ENCODE measurements around the gene KRTAP4-1.
"Not testable (repeated sequence)": the region's sequence is repeated elsewhere in the genome, so short reads cannot be mapped to it uniquely, and the experiment has no call there.

The KRTAP4-1 gene

DNA sequence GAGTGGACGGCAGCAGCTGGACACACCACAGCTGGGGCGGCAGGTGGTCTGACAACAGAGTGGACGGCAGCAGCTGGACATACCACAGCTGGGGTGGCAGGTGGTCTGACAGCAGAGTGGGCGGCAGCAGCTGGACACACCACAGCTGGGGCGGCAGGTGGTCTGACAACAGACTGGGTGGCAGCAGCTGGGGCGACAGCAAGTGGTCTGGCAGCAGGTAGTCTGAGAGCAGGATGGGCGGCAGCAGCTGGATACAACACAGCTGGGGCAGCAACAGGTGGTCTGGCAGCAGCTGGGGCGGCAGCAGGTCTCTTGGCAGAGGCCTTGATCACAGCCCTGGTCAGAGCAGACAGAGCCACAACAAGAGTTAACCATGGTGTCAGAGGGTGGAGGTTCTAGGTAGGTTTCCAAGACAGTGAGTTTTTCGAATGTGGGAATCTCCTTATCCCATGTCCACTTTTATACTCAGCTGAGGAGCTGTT, at the start of gene KRTAP4-1:
Gene KRTAP4-1, minus strand, starts transcription at position 432 of the 482 bp plus-strand sequence. Its CDS starts 57 bp downstream, at position 375.
- DNase-seq: no peak

DNA sequence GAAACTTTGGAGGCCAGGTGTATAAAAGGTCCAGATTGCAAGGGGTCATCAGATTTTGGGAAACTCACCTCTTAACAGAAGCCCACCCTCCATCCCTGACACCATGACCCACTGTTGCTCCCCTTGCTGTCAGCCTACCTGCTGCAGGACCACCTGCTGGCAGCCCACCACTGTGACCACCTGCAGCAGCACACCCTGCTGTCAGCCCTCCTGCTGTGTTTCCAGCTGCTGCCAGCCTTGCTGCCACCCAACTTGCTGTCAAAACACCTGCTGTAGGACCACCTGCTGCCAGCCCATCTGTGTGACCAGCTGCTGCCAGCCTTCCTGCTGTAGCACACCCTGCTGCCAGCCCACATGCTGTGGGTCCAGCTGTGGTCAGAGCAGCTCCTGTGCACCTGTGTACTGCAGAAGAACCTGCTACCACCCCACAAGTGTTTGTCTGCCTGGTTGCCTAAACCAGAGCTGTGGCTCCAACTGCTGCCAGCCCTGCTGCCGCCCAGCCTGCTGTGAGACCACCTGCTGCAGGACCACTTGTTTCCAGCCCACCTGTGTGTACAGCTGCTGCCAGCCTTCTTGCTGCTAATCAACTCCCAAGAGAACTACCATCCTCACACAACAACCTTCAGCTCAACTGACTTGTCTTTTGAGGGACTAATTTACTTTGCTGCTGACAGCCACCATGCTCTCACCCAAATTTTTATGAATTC, 47.8 kb upstream of the KRTAP4-1 start, which contains the start of gene KRTAP9-3:
Gene KRTAP9-3, plus strand, starts transcription at position 51 of the 707 bp plus-strand sequence. Its CDS starts 53 bp downstream, at position 104.
- DNase-seq: not testable (repeated sequence)

DNA sequence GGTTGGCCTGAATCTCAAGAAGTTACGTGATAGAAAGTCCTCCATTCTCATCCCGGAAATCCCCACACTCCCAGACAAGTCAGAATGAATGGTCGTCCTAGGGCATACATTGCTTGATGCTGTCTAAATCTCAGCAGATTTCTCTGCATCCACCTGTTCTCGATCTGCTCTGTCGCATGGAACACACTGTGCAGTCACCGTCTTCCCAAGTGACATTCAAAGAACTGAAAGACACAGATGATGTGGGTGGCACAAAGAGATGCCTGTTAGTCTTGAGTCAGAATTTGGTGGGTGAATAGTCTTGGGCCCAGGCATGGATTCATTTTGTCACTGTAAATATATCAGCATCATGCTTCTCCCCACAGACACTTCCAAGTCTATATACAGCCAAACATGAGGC, 47.0 kb upstream of the KRTAP4-1 start:
- no peak for DNase-seq

DNA sequence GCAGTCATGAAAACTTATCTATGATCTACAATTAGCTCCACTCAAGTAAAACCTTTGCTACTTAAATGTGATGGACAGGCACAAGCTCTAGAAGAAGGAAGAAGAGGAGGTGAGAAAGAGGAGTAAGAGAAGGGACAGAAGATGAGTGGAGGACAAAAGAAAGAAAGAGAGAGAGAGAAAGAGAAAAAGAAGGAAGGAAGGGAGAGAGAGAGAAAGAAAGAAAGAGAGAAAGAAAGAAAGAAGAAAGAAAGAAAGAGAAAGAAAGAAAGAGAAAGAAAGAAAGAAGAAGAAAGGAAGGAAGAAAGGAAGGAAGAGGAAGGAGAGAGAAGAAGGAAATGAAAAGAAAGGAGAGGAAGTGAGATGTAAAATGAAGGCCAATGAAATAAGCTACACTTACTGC, 45.4 kb upstream of the KRTAP4-1 start:
- DNase-seq: no peak

DNA sequence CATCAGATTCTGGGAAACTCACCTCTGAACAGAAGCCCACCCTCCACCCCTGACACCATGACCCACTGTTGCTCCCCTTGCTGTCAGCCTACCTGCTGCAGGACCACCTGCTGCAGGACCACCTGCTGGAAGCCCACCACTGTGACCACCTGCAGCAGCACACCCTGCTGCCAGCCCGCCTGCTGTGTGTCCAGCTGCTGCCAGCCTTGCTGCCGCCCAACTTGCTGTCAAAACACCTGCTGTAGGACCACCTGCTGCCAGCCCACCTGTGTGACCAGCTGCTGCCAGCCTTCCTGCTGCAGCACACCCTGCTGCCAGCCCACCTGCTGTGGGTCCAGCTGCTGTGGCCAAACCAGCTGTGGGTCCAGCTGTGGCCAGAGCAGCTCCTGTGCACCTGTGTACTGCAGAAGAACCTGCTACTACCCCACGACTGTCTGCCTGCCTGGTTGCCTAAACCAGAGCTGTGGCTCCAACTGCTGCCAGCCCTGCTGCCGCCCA, 41.9 kb upstream of the KRTAP4-1 start, which contains the start of gene KRTAP9-2:
Gene KRTAP9-2, plus strand, starts transcription at position 51 of the 498 bp plus-strand sequence. Its CDS starts 7 bp downstream, at position 58.
- DNase-seq: not testable (repeated sequence)

DNA sequence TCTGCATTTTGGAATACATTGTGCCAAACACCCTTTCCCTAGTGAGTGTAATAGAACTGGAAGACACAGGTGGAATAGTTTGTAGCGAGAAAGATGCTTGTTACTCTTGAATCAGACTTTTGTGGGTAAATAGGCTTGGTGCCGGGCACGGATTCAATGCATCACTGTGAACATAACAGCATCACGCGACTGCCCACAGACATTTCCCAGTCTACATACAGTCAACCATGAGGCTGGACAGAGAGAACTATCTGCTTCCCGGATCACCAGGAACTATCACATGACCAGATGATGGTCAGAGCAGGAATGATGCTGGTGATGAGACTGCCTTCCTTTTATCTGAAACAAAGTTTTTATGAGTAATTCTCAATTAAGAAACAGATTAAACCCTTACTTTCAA, 41.3 kb upstream of the KRTAP4-1 start:
- no peak for DNase-seq

DNA sequence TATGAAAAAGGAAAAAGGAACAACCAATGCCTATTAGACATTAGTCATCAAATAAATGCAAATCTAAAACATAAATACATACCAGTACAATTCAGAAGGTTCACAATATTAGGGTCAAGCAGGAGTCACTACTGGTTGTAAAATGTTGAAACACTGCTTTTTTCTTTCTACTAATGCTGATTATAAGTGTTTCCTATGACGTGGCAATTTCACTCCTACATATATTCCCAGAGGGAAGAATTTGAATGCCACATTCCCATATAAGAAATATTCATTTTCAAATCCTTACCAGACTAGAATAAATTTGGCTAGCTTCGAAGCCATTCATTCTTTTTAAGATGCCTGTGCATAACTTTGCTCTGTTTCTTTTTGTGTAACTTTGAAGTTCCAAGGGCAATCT, 39.1 kb upstream of the KRTAP4-1 start:
- DNase-seq: no peak

DNA sequence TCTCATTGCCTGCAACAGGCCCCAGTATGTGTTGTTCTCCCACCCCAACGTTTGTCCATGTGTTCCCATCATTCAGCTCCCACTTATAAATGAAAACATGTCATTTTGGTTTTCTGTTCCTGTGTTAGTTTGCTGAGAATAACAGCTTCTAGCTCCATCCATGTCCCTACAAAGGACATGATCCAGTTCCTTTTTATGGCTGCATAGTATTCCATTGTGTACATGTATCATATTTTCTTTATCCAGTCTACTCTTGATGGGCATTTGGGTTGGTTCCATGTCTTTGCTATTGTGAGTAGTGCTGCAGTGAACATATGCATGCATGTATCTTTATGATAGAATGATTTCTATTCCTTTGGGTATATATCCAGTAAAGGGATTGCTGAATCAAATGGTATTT, 31.0 kb upstream of the KRTAP4-1 start:
- no peak for DNase-seq

DNA sequence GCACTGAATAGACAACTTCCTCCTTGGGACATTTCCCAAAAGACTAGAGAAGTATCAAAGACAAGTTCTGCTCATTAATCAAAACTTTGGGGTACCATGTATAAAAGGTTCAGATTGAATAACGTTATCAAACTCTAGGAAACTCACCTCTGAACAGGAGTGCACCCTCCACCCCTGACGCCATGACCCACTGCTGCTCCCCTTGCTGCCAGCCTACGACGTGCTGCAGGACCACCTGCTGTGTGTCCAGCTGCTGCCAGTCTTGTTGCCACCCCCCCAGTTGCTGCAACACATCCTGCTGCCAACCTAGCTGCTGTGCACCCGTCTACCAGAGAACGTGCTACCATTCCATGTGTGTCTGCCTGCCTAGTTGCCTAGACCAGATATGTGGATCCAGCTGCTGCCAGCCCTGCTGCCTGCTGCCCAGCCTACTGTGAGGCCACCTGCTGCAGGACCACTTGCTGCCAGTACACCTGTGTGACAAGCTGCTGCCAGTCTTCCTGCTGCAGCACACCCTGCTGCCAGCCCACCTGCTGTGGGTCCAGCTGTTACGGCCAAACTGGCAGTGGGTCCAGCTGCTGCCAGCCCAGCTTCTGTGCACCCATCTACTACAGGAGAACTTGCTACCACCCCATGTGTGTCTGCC, 27.9 kb upstream of the KRTAP4-1 start:
- no peak for DNase-seq

DNA sequence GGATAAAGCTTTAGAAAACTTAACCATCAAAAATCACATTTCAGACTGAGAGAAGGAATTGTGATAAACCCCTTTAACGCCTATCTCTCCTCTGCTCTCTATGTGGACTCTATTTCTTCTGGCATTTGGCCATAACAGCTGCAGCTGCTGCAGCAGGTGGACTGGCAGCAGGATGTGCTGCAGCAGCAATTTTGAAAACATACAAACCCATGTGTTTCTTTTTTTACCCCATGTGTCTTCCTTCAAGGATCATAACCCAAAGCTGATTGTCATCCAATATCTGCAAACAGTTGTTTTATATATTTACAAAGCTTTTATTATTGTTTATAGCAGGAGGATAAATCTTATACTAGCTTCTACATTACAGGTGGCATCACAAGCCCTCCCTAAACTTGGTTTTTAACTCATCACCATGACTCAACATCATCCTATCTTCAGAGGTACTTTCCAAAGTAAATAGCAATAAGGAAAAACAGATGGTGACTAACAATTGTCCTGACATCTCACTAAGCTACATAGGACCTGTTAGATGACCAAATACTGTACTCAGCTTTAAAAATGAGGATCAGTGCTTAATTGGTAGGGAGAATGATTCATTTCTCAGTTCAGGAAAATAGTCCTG, 27.2 kb upstream of the KRTAP4-1 start:
- no peak for DNase-seq

DNA sequence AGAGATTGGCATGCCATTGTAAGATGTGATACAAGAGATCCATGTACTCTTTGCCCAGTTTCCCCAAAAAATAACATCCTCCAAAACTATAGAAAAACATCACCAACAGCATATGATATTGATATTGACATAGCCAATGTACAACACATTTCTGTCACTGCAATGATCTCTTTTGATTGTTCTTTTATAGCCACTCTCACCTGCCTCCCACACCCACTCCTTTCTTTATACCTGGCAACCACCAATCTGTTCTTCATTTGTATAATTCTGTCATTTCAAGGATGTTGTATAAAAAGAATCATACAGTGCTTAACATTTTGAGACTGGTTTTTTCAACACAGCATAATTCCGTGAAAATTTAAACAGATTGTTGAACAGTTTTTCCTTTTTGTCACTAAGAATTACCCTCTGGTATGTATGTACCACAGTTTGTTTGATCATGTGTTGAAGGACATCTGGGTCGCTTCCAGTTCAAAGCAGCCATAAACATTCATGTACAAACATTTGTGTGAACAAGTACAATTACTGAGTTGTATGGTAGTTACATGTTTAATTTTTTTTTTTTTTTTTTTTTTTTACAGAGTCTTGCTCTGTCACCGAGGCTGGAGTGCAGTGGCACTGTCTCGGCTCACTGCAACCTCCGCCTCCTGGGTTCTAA, 14.8 kb upstream of the KRTAP4-1 start:
- DNase-seq: no peak

DNA sequence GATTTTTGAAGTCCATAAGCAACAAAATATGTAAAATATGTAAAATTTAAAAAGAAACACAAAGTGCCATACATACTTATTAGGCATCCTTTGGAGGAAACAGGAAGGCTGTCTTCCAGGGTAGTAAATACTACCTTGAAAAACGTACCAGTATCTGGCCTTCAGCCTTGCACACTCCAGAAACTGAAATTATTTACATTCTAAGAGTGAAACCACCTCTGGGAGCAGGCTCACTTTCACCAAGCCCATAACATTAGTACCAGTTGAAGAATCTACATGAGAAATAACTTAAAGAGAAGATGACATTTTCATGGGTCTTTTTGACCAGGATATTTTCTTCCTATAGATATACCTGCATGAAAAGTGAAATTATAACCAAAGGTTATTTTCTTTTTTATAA, 11.4 kb upstream of the KRTAP4-1 start:
- DNase-seq: no peak

DNA sequence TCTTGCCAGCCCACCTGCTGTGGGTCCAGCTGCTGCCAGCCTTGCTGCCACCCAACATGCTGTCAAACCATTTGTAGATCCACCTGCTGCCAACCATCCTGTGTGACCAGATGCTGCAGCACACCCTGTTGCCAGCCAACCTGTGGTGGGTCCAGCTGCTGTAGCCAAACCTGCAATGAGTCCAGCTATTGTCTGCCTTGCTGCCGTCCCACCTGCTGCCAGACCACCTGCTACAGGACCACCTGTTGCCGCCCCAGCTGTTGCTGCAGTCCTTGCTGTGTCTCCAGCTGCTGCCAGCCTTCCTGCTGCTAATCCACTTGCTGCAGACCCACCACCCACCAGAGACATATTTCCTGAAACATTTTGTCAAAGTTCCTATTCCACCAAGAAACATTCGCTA, 5.6 kb upstream of the KRTAP4-1 start:
- no peak for DNase-seq

DNA sequence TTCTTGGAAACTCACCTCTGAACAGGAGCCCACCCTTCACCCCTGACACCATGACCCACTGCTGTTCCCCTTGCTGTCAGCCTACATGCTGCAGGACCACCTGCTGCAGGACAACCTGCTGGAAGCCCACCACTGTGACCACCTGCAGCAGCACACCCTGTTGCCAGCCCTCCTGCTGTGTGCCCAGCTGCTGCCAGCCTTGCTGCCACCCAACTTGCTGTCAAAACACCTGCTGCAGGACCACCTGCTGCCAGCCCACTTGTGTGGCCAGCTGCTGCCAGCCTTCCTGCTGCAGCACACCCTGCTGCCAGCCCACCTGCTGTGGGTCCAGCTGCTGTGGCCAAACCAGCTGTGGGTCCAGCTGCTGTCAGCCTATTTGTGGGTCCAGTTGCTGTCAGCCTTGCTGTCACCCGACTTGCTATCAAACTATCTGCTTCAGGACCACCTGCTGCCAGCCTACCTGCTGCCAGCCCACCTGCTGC, 5.2 kb upstream of the KRTAP4-1 start, which contains the start of gene KRTAP9-1:
Gene KRTAP9-1, plus strand, starts transcription at position 51 of the 482 bp plus-strand sequence. Its CDS starts 0 bp downstream, at position 51.
- DNase-seq: not testable (repeated sequence)

DNA sequence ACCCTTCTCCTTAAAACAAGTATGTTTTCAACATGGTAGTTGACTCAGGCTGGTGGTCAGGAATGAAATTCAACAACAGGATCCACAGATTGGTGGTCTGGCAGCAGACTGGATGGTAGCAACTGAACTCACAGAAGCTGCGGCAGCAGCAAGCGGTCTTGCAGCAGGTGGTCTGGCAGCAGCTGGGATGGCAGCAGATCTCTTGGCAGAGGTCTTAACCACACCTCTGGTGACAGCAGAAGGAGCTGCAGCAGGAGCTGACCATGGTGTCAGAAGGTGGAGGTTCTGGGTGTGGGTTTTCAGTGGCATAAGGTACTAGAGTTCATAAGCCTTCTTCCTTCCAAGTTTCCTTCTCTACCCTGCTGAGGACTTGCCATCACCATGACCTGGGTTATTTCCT, 2.2 kb upstream of the KRTAP4-1 start:
- DNase-seq: no peak

DNA sequence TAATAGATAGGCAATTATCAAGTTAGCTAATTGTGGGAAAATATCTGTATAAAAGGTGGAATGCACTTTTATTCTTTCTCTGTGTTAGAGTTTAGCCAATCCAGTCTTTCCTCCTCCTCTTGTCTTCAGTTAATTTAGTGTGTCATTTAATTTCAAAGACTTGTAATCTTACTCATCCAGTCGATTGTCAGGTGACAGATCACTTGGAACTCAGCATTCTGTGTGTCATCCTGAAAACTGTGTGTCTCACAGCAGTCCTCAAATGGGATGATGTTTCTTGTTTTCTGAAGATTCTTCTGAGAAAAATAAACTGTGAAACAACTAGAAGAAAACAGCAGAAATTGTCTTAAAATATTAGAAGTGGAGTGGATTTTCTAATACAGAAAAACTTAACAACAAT, 290 bp upstream of the KRTAP4-1 start:
- DNase-seq: no peak

DNA sequence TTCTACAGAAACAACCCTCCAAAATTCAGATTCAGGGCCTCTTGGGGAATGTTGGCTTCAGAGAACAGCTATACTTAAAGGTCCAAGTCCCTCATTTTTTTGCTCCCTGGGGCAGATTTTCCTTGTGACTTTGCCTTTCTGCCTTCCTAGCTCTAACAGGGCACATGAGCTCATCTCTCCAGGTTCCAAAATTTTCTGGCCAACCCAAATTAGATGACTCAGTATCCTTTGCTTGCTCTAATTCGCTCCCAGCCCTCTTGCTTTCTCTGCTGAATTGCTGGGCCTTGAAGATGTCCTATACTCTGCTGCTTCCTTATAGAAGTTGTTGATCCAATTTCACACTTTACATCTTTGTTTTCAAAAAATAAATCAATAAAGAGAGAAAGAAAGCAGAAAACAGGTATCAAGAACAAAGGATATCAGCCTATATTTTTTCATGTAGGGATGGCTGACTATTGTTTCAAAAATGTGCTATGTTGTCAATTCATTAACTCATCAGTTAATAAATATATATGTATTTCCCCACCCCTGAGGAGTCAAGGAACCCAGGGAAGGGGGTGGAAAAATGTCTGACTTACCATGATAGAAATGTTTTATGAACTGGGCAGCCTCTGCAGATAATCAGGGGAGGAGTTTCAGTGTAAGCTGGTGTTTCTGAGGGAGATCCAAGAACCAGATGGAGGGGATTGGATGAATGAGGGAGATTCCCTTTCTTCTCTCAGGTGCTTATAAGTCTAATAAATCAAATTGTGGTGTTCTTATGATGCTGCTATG, 5.7 kb downstream of the KRTAP4-1 start:
- no peak for DNase-seq

DNA sequence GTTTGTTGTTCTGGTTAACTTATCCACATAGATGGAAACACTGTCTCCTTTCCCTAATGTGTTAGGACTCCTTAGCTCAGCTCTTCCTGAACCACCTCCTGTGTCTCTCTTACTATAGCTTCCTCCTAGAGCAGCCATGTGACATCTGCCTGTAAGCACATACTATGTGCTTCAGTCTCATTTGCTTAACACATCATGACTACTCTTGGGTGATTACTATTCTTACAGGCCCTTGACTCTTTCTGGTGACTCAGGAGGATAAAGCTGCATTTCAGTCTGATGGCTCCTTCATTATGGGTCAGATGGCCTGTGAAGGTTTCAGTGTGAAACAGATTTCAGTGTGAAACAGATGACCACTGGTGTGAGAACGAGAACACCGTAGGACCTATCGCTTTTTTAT, 6.4 kb downstream of the KRTAP4-1 start:
- DNase-seq: no peak

DNA sequence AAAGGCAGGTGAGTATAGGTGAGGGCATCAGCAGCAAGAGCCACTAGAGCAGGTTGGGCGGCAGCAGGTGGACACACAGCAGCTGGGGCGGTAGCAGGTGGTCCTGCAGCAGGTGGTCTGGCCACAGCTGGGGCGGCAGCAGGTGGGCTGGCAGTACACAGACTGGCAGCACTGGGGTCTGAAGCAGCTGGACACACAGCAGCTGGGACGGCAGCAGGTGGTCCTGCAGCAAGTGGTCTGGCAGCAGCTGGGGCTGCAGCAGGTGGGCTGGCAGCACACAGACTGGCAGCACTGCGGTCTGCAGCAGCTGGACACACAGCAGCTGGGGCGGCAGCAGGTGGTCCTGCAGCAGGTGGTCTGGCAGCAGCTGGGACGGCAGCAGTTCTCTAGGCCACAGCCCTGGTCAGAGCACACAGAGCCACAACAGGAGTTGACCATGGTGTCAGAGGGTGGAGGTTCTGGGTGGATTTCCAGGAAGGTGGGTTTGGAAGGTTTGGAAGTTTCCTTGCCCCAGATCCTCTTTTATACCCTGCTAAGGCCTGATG, 6.9 kb downstream of the KRTAP4-1 start, which contains the start of gene KRTAP4-2:
Gene KRTAP4-2, minus strand, starts transcription at position 495 of the 545 bp plus-strand sequence. Its CDS starts 57 bp downstream, at position 438.
- no peak for DNase-seq

DNA sequence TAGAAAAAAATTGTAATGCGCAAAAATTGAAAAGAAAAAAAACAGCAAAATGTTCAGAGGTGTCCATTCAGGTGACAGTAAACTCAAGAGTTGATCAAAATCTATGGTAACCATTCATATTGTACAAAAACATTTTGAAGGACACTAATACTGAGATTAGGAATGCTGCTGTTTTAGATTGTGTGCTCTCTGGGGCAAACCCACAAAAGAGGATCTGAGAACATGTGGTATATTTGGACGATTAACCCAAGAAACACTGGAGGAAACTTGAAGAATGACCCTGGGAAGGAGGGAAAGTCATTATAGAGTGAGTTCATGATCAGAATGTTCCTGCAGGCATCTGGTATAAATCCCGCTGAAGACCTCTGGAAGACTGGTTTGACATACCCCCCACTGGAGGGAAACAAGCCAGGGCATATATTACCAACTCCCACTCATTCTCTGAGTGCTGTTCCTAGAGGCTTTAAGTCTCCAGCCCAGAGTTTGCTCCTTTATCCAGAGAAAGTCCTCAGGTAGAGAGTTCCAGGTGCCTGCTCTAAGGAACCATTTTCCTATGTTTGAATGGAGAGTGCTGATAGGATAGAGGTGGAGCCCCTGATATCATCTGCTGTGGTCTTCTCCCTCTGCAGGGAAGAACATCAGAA, 7.8 kb downstream of the KRTAP4-1 start:
- DNase-seq: no peak

DNA sequence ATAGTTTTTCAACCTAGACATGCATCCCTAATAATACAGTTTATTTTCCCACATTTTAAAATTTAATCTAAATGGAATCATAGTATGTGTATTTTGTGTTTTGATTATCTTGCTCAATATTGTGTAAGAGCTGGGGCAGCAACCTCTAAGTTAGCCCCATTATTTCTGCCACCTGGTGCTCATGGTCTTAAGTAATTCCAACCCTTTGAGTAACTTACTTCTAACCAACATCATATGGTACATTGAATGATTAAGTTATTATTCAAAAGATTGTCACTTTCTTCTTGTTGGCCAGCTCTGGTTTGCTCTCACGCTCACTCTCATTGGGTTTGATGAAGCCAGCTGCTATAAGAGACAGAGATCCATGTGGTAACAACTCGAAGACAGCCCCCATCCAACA, 12.8 kb downstream of the KRTAP4-1 start:
- no peak for DNase-seq
